Right forelimb (tissue), 1 donor: ENCODE data around the gene OLFML2A.
"Not testable (repeated sequence)": the region's sequence is repeated elsewhere in the genome, so short reads cannot be mapped to it uniquely, and the experiment has no call there.

Experiments used
- DNase-seq: peaks from one replicate; pipeline ENCODE4 v3.0.0-alpha.2; 2018

Gene OLFML2A

DNA sequence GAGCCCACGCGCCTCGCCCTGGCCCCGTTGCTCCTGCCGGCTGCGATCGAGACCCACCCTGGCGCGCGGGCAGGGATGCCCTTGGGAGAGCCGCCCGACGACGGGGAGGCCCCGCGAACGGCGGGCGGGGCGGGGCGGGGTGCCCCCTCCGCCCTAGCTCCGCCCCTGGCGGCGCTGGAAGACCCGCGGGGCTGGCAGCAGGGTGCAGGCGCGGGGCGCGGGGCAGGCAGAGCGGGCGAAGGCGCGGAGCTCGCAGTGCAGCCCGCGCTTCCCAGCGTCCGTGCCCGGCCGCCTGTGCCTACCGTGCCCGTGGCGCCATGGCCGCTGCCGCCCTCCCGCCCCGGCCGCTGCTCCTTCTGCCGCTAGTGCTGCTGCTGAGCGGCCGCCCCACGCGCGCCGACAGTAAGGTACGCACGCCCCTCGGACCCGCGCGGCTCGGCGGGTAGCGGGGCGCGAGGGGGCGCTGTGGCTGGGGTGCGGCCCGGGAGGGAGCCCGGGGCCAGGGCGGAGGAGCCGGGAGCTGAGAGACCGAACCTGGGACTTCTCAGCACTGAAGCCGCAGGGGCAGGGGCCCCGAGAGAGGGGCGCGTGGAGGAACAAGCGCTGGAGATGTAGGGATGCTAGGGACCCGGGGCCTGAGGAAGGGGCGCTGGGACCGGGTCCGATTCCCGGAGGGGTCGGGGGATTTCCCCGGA is at the start of gene OLFML2A:
OLFML2A (plus strand) TSS at position 180 of the 695 bp plus-strand sequence; CDS start at position 318, 138 bp downstream.
- DNase-seq: peak; percentile 72

DNA sequence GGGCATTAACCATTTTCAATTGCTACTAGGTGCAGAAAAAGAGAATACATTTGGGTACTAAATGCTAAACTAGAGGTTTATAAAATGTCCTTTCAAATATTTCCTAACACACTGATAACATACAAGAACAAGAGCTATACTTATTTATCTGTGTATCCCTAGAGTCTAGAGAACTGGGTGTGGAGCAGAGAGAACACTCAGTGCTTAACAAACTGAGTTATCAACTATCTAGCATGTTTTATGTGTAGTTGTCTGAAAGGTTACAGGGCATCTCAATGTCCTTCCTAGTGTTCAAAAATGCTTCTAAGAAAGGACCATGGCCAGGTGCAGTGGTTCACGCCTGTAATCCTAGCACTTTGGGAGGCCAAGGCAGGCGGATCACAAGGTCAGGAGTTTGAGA is 46.2 kb upstream of the OLFML2A start:
- DNase-seq: no peak

DNA sequence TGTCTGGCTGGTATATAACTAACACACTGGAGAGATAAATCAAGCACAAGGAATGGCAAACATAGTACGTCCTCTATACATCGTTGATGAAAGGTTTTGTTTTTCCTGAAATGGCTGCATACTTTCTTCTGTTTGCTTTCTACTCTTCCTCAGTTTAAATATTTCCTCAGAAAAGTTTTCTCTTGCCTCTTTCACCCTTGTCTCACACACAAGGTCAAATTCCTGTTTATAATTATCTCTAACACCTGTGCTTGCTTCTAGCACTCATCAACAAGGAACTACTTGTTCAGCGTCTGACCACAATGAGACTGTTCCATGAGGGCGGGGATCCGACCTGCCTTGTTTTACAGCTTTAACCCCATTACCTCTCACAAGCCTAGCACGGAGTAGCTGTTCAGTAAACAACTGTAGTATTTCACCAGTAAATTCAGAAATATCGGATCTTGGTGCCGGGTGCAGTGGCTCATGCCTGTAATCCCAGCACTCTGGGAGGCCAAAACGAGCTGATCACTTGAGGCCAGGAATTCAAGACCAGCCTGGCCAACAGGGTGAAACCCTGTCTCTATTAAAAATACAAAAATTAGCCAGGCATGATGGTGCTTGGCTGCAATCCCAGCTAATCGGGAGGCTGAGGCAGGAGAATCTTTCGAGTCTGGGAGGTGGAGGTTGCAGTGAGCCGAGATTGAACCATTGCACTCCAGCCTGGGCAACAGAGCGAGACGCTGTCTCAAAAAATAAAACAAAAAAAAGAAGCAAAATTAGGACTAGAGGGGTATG is 42.8 kb upstream of the OLFML2A start:
- DNase-seq: no peak

DNA sequence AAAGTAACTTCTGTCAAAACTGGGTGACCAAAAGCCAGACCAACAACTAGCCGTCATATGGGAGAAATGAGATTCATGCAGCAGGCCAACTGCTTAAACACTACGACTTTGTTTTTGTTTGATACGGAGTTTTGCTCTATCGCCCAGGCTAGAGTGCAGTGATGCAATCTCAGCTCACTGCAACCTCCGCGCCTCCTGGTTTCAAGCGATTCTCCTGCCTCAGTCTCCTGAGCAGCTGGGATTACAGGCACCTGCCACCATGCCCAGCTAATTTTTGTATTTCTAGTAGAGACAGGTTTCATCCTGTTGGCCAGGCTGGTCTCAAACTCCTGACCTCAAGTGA is 42.2 kb upstream of the OLFML2A start:
- DNase-seq: not testable (repeated sequence)

DNA sequence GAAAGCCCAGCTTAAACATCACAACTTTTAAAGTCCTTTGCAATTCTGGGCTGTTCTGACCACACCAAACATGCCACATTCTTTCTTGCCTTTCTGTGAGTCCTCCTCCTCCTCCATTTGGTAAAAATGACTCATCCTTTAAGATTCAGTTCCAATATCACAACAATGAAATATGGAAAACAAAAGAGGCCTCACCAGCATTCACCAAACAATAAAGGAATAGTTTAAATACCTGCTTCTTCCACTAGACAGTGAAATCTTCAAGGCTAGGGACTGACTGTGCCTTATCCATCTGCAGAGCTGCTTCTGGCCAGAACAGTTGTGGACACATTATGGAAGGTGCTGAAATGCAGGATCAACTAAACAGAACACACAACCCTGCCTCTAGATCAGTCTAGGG is 41.8 kb upstream of the OLFML2A start:
- DNase-seq: no peak

DNA sequence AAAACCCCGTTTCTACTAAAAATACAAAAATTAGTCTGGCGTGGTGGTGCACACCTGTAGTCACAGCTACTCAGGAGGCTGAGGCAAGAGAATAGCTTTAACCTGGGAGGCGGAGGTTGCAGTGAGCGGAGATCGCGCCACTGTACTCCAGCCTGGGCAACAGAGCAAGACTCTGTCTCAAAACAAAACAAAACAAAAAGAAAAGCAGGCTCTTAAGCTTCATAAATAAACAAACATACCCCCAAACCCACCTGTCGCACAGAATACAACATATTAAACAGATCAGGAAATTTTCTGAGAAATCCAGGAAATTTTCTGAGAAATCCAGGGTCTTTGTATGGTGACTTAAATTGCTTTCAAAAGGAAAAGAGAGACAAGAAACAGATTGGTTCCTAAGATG is 38.9 kb upstream of the OLFML2A start:
- not testable (repeated sequence) for DNase-seq

DNA sequence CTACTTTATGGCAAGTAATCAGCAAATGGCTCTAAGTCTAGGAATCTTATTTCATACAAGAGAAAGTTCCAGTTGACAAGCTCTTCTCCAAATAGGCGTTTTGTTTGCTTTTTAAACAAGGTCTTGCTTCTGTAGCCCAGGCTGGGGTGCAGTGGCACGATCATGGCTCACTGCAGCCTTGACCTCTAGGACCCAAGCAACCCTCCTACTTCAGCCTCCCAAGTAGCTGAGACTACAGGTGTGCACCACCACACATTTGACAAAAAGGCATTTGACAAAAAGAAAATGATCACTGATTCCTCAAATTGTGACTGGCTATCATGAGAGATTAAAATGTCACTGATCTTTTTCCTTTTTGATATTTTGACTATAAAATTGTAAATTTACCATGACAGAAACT is 37.6 kb upstream of the OLFML2A start:
- DNase-seq: no peak

DNA sequence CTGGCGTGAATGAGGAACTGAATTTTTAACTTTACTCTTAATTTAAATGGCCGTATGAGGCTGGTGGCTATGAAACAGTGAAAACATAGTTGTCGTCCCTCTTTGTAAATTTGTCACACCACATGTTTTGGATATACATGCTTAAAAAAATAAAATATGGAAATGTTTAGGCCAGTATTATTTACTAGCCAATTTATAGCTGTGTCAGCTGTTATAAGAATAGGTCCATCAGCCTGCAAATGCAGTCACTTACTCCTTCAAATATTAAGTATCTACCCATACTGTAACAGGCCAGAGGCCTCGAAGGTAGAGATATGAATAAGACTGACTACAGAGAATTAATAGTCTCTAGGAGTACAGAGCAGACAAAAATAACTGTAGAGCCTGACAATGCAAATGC is 35.8 kb upstream of the OLFML2A start:
- DNase-seq: no peak

DNA sequence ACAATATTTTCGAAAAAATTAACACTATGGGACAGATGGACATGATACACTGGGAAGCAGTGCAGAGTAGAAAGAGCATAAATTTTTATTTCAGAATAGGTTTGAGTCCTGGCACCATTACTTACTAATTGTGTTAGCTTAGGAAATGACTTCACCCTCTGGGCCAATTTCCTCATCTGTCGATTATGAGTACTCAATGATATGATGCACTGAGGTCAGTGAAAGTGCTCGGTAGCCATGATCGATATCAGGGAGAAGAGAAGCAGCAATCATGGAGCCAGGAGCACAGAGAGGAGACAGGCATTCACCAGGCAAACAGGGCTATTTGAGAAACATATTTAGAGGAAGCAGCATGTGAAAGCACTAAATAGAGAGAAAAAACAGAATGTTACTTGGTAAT is 35.3 kb upstream of the OLFML2A start:
- DNase-seq: no peak

DNA sequence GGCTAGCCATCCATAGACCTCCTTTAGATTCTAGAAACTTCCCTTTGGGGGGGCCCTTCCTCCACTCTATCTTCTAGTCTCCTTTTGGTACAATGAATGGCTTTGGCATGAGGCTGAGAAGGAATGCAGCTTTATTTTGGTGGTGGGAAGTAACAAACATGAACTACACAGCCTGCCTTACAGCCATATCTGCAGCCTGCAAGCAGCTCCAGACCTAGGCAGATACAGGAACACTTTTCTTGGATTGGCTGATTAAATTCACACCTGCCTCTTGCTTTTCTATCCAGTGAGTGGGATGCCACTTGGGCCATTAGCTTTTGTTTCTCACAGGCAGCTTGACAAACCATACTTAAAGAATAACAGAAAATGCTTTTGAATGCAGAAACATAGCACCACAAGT is 34.0 kb upstream of the OLFML2A start:
- DNase-seq: no peak

DNA sequence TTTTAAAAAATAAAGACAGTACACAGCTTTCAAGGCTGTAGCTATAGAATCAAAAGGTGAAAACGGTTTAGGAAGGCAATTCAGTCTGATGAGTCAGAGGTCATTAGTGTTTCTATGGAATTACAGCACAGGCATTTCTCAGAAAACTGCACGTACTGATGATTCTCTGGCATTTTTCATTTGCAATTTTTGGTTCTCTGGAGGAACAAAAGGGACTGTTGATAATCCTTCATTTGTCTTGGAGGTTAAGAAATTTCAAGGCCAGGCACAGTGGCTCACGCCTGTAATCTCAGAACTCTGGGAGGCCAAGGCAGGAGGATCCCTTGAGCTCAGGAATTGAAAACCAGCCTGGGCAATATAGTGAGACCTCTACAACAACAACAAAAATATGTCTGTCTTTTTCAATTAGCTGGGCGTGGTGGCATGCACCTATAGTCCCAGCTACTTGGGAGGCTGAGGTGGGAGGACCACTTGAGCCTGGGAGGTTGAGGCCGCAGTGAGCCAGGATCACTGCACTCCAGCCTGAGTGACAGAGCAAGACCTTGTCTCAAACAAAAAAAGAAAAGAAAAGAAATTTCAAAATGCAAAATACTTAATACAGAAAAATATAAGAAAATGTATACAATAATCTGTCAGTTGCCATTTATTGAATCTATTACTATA is 33.1 kb upstream of the OLFML2A start:
- no peak for DNase-seq

DNA sequence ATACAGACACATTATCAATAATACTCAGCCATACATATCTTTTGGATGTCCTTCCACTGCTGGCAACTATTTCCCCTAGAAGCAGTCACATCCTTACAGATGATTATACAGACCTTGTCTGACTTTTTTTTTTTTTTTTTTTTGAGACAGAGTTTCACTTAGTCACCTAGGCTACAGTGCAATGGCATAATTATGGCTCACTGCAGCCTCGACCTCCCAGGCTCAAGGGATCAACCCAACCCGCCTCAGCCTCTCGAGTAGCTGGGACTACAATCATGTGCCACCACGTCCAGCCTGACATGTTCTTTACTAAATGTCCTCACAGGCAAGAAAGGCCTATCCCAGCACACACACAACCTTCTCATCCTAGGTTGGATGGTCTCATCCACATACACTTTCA is 29.9 kb upstream of the OLFML2A start:
- no peak for DNase-seq

DNA sequence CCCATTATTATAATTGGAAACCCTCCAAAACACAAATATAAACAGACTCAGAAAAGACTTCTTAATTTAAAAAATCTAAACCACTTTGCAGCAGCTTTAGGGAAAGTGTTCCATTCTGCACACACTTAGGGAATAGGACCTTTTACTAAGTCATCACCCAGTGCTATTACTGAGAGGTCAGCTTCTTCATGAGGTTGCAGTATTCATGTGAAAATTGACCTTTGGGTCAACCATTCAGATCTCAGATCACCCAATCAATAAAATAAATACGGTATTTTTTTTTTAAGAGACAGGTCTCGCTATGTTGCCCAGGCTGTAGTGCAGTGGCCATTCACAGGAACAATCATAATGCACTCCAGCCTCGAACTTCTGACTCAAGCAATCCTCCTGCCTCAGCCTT is 27.6 kb upstream of the OLFML2A start:
- DNase-seq: no peak

DNA sequence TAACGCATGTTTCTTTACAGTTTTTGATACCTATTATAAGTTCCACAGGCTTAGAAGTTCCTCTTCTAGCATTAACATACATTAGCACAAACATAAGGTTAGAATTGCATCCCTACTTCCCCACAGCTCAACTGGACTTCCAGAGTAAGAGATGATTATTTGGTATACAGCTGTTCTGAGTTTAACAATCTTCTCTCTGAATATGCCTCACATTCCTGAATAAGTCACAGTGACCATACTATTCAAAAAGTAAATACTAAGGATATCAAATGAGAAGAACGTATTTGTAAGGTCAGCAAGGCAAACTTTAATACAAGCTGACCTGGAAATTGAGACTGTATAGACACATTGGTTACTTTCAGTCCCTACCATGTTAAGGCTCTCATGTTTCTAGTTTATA is 27.2 kb upstream of the OLFML2A start:
- no peak for DNase-seq

DNA sequence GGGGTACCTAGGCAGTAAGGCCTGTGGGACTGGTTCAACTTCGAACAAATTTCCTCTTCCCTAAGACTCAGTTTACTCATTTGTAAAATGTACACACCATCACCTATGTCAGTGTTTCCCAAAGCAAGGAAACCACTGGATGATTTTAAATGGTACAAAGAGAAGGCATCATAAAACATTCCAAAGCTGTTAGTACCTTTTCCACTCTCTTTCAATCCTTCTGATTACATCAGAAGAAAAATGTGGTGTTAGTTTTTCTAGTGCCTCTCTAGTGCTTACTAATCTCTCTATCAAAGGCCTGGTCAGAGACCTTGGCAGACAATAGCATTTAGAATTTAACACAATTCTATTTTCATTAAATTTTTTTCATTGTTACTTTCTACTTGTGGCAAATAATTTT is 24.0 kb upstream of the OLFML2A start:
- DNase-seq: no peak

DNA sequence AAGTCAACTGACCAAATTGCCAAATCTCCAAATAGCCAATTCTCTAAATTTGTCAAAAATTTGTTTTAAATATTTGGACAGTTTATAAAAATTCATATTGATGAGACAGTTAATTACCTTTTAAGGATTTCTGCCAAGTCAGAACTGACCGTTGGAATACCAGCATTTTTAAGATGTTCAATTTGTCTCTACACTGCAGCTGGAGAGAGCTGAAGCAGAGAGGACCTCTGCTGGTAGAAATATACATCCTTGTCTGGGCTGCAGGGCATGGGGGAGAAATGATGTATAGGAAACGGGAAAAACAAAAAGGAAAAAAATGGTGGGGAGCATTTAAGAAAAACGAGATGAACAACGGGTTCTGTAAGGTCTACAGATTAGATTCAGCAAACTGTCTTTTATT is 22.6 kb upstream of the OLFML2A start:
- DNase-seq: no peak

DNA sequence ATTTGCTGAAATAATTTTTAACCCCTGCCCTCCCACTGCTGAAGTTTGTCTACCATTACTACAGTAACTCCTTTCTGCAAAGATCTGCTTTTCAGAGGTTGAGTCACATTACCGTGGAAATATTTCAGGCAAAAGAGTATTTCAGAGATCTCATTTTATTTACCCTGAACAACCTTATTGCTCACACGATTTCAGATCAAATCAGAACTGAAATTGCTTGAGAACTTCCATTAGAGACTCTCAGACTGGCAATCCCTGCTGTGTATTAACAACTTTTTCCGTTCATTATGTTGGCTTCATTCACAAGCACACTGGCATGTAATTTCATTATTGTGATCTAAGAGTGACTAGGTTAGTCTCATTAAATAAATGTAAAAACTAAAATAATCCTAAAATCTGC is 21.9 kb upstream of the OLFML2A start:
- no peak for DNase-seq

DNA sequence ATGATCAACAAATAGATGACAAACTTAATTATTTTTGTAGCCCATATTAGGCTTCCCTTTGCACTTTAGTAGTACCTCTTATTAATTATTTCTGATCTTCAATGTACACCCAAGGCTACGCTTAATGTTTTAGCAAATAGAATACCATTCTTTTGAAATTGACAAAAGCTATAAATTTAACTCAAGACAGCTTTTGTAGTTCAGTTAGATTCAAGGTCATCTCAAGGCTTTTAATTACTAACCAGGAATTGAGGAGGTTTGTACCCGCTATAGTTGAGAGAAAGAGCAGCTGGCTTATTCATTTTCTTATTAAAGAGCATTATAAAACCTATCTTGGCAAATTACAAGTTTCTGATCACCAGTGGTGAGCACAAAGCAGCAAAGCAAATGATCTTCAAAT is 20.9 kb upstream of the OLFML2A start:
- DNase-seq: no peak

DNA sequence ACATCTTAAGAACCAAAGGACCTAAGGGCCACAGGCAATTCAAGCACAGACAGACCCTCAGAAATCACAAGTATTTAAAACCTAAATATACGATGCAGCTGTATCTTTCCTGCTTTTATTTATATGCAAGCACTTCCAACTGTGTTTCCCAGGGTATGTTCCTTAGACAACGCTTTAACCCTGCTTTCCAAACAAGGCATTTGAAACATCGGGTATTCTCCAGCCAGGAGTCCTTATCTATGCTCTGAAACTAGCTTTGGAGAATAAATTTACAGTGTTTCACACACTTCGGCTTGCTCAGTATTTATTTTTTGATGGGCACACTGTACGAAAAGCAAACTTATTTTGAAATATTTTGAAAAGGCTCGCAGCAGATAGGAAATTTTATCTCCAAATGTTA is 19.3 kb upstream of the OLFML2A start:
- DNase-seq: no peak

DNA sequence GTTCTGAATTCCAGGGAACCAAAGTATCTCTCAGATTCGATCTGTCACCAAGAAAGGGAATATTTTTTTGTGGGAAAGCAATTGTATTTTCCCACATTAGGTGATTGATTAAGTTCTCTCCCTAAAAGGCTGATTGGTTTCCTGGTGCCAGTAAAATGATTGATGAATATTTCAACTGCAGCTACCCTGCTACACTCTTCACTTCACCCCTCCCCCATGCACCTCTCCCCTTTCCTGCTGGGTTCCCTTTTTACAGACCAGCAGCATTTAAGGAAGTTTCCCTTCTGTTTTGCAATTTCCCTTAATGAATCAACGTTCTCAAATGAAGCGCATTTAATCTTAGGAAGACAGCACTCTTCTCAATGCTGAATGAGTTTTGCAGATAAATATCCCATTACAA is 18.9 kb upstream of the OLFML2A start:
- DNase-seq: no peak

DNA sequence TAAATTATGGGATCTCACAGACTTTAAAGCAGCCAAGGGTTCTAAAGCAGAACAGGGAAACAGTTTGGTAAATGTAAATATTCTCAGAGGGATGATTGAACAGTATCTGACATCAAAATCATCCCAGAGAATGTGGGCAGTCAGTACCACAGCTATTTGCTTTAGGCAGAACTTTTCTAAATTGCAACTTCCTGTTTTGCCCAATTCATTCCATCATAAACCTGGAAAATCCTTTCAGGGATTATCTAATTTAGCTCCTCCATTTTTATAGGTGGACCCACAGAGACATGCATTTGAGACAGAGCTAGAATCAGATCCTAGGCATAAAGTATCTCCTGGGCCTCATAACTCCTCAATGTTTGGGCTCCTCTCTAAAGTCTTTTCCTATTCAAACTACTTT is 18.2 kb upstream of the OLFML2A start:
- DNase-seq: no peak

DNA sequence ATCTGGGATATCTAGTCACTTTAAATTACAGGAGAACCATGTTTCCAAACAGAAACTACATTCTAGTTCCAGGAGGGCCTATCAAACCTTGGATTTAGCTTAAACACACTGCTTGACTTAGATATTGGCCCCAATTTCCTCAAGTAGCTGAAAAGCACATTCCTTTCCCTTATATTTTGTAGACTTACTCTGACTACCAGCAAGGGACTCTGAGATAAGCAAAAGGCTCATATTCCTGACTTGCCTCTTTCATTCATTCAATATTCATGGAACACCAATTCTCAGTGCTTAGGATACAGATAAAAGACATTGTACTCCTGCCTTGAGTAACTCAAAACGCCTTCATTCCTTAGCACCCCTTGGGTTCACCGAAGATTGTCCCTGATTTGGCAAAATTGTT is 17.6 kb upstream of the OLFML2A start:
- DNase-seq: no peak

DNA sequence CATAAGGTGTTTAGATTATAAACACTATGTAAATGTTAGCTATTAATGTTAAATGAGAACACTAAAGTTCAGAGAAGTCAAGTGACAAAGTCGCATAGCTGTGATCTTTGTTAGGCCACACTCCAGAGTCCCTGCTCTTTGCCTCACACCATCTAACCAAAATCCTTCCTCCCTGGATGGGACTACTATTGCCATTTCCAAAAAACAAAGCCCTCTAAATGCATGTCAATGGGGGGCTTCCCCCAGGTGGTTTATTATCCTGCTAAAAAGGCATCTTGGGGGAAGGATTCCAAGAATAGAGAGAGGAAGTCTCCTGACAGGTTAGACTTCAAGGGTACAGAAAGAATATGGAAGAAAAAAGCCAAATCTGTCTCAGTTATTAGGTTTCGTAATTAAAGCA is 16.2 kb upstream of the OLFML2A start:
- no peak for DNase-seq

DNA sequence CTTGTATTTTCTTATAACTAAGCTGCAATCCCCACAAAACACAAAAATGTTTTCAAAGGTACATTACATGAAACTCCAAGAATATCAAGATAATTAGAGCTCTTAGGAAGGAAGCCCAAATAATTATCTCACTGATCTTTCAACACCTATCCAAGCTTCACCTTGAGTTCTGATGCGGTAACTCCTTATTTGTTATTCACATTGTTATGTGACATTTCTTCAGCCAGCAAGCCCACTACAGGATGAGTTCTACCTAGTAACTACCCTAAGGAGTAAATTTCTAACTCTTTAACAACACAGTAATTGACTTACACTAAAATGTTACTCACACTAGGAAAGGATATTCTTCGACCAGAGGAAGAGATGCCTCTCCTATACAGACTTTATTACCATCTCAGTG is 15.7 kb upstream of the OLFML2A start:
- no peak for DNase-seq
